Thoracic aorta (tissue), 2 donors: ENCODE measurements around the gene EFHC2. TPM values are rescaled to one million over a fixed set of nuclear protein-coding genes. Genes with fewer than 3 reads are reported as not detected.

ENCODE experiments used
- ATAC-seq: fragments of 150-250 bp; one replicate; pipeline ENCODE4 v1.8.0; 2017; ENCODE audit warnings: low read depth; ENCODE audit not compliant: insufficient number of reproducible peaks, low FRiP score
- DNase-seq: peaks from one replicate; pipeline ENCODE4 v3.0.0-alpha.2; 2020; ENCODE audit warnings: low spot score
- H3K27ac ChIP-seq, 2 donors: fragments of 200-600 bp; sonication (generic); 1 replicate in 1 of 2; 2 replicates in 1 of 2; pipeline ENCODE4 v1.5.1; 2016; ENCODE audit warnings: mild to moderate bottlenecking in 2 of 2, moderate library complexity in 2 of 2
- H3K27me3 ChIP-seq: fragments of 200-600 bp; sonication (generic); replicated peaks from 2 replicates; pipeline ENCODE4 v1.6.0; 2016; ENCODE audit warnings: mild to moderate bottlenecking; ENCODE audit not compliant: insufficient read depth
- H3K36me3 ChIP-seq: fragments of 200-600 bp; sonication (generic); one replicate; pipeline ENCODE4 v1.5.1; 2016
- H3K4me1 ChIP-seq, 2 donors: fragments of 200-600 bp; sonication (generic); 1 replicate in 1 of 2; 2 replicates in 1 of 2; pipeline versions ENCODE4 v1.5.1 to v1.6.0; 2016; ENCODE audit warnings: low read depth in 2 of 2, mild to moderate bottlenecking in 1 of 2; ENCODE audit not compliant: control insufficient read depth in 1 of 2
- H3K4me3 ChIP-seq: fragments of 200-600 bp; sonication (generic); 2 replicates; pipeline ENCODE4 v1.5.1; 2016; ENCODE audit warnings: mild to moderate bottlenecking
- H3K9me3 ChIP-seq: fragments of 200-600 bp; sonication (generic); 2 replicates; pipeline ENCODE4 v1.5.1; 2016
- CTCF ChIP-seq: fragments of 200-600 bp; sonication (generic); IDR thresholded peaks from one replicate; pipeline ENCODE4 v1.5.1; 2019; ENCODE audit warnings: antibody characterized with exemption
- total RNA-seq, 2 donors: library from RNA; depleted of rRNA; stranded (reverse); fragments of >200 nt; gene quantifications; one replicate each; pipeline versions ENCODE4 v1.1.0 to v1.2.3, GENCODE V29; 2016

EFHC2 gene, protein sequence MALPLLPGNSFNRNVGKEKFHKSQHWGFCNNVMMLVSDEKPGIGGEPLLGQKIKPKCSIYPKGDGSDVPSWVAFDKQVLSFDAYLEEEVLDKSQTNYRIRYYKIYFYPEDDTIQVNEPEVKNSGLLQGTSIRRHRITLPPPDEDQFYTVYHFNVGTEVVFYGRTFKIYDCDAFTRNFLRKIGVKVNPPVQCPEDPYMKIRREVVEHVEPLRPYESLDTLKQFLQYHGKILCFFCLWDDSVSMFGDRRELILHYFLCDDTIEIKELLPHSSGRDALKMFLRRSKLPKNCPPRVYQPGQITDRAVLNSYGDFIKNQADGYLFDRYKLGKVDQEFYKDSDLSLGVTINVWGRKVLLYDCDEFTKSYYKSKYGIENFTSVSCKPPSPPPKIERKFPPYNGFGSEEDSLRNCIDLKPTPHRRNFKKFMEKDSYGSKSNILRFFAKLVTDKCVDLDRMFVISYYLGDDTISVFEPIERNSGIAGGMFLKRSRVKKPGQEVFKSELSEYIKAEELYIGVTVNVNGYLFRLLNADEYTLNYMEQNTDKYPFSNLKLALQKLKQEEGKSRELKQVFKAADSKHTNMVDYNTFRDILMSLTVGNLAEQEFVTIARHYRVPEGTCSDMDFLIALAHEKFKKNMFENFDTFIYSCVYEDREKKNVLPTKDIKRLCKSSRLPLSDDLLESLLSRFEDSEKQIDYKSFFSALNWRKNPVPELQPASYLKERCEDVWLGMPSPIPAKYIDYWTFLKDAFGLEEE
- under 1 TPM in 1 of 2 donors, not detected in 1; 0.28 TPM for total RNA-seq

DNA sequence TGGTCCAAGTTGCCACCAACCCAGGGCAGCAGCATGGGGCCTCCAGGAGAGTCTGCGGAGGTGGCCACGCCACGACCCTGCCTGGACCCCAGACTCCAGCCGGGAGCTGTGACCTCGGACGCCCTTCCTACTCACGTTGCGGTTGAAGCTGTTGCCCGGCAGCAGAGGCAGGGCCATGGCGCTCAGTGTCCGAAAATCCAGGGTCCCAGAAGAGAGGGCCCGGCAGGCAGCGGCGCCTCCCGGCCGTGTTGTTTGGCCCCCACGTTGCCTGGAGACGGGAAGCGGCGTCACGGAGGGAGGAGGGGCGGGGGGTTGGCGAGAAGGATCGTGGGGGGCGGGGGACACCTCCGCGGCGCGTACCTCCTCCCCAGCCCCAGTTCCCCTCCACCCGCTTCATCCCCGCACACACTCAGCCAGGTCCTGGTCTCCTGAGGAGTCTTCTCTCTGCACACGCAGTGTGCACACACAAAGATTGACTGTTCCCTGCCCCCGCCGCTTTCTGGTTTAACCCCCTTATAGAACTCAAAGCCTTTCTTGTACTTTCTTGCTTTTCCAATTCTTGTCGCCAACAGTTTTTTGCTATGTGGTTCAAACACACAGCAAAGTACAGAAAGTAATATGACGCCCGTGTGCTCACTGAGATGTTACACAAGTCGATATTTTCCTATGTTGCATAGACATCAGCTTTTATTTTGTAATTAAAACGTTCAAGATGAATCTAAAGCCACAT is at the start of gene EFHC2:
EFHC2 (minus strand) TSS at position 261 of the 730 bp plus-strand sequence; CDS start at position 177, 84 bp downstream.
- ATAC-seq, result no peak
- Histone ChIP-seq H3K9me3 (no peaks in the 10 kb centered on the region), H3K36me3 (no peaks in the 10 kb centered on the region), H3K4me1 (no peaks in the 10 kb centered on the region), H3K27me3 (no peaks in the 10 kb centered on the region), H3K4me3 (peak within 1 kb of the TSS; percentile 70), H3K27ac (no peak within 1 kb of the TSS)
- TF ChIP-seq CTCF, result no peak
- no peak for DNase-seq

DNA sequence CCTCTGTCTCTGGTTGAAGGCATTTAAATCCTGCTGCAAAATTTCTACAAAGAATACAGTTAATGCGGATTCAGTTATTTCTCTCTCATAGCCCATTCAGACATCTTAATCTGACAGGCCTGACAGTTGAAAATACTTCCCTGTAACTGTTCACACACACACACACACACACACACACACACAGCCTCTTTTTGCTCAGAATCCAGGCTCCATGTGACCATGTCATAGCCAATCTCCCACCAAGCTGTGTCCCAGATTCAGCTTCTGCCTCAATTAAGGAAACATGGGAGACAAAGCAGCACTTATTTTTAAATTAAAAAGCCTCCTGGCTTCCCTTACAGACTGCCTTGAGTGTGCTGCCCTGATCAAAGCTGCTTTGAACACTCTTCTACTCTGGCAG is 49.3 kb upstream of the EFHC2 start:
- no peak overlapping the region for H3K27ac ChIP-seq
- H3K4me1 ChIP-seq, result no peaks in the 10 kb centered on the region
- DNase-seq, result no peak
- H3K4me3 ChIP-seq, result no peak overlapping the region
- H3K36me3 ChIP-seq, result no peaks in the 10 kb centered on the region
- no peak for ATAC-seq
- TF ChIP-seq CTCF, result no peak
- H3K27me3 ChIP-seq, result no peaks in the 10 kb centered on the region
- H3K9me3 ChIP-seq, result no peaks in the 10 kb centered on the region

- no peaks in the 10 kb centered on the region for H3K36me3 ChIP-seq
- H3K27ac ChIP-seq, result no peak overlapping the region
- TF ChIP-seq CTCF, result no peak
- no peak for DNase-seq
- no peak overlapping the region for H3K4me3 ChIP-seq
- H3K9me3 ChIP-seq, result no peaks in the 10 kb centered on the region
- no peaks in the 10 kb centered on the region for H3K4me1 ChIP-seq
- H3K27me3 ChIP-seq, result no peaks in the 10 kb centered on the region
- ATAC-seq, result no peak
These were observed 41.3 kb upstream of the EFHC2 start for GRCh38 chrX:44384688-44385338.

DNA sequence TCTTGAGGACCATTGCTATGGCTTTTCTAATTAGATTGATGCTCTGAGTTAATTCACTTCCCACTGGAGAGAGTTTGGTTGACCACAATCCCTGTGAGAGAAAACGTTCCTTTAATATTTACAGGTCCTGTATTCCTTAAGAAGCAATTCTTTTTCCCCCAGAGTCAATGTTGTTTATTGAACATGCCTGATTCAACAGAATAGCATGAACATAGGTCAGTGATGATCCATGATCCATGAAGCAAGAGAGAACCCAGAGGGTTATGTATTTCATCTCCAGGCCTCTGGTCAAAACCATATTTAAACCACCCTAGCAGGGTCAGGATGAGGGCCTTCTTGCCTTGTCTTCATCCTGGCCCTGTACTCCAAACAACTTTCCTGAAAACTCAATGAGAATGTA is 39.4 kb upstream of the EFHC2 start:
- TF ChIP-seq CTCF, result no peak
- no peaks in the 10 kb centered on the region for H3K27me3 ChIP-seq
- no peaks in the 10 kb centered on the region for H3K9me3 ChIP-seq
- ATAC-seq (no peak), DNase-seq (no peak)
- no peak overlapping the region for H3K27ac ChIP-seq
- no peaks in the 10 kb centered on the region for H3K4me1 ChIP-seq
- H3K4me3 ChIP-seq, result no peak overlapping the region
- H3K36me3 ChIP-seq, result no peaks in the 10 kb centered on the region
